Measurements from ENCODE around the gene ZNF367.
A peak's percentile ranks its signal among the peaks of the same experiment; 100 is the strongest.

ZNF367 gene

GRCh38 chr9:96418083-96418919, at the start of gene ZNF367:
TSS of gene ZNF367 (minus strand) at chr9:96418370. CDS start at chr9:96418032, 338 bp downstream.
- no peak within 1 kb of the TSS for H3K27ac ChIP-seq (ENCODE audit: low read length)
- H3K27me3 ChIP-seq (ENCODE audit: control insufficient read depth, insufficient read depth, low read length) = no peaks in the 10 kb centered on the region
- H3K4me3 ChIP-seq (ENCODE audit: low read length) = peak within 1 kb of the TSS; percentile 83
- no peaks in the 10 kb centered on the region for H3K9me3 ChIP-seq (ENCODE audit: control insufficient read depth, insufficient read depth, low read length)
- no peaks in the 10 kb centered on the region for H3K36me3 ChIP-seq (ENCODE audit: control insufficient read depth, insufficient read depth, low read length)
- WGBS (ENCODE audit: insufficient coverage, insufficient read length) = no CpG with 5 or more reads among the region's 100 CpGs
- DNase-seq (ENCODE audit: low read depth, low spot score) = no peak
- H3K4me1 ChIP-seq (ENCODE audit: control insufficient read depth, insufficient read depth, low read length) = peaks cover 5% of the 10 kb centered on the region

GRCh38 chr9:96467784-96468183, 49.6 kb upstream of the ZNF367 start:
- no peak overlapping the region for H3K27ac ChIP-seq (ENCODE audit: low read length)
- H3K27me3 ChIP-seq (ENCODE audit: control insufficient read depth, insufficient read depth, low read length) = no peaks in the 10 kb centered on the region
- no CpG with 5 or more reads among the region's 5 CpGs for WGBS (ENCODE audit: insufficient coverage, insufficient read length)
- no peaks in the 10 kb centered on the region for H3K9me3 ChIP-seq (ENCODE audit: control insufficient read depth, insufficient read depth, low read length)
- H3K4me3 ChIP-seq (ENCODE audit: low read length) = no peak overlapping the region
- peaks cover 4% of the 10 kb centered on the region; the same call in 1 of the 2 replicates for H3K36me3 ChIP-seq (ENCODE audit: control insufficient read depth, insufficient read depth, low read length)
- no peak for DNase-seq (ENCODE audit: low read depth, low spot score)
- H3K4me1 ChIP-seq (ENCODE audit: control insufficient read depth, insufficient read depth, low read length) = 0 out of 2 replicates have a peak, but pooled peaks cover 2% of the 10 kb centered on the region

GRCh38 chr9:96464426-96464825, 46.3 kb upstream of the ZNF367 start:
- peaks cover 4% of the 10 kb centered on the region; the same call in 1 of the 2 replicates for H3K4me1 ChIP-seq (ENCODE audit: control insufficient read depth, insufficient read depth, low read length)
- H3K9me3 ChIP-seq (ENCODE audit: control insufficient read depth, insufficient read depth, low read length) = no peaks in the 10 kb centered on the region
- no peak overlapping the region for H3K27ac ChIP-seq (ENCODE audit: low read length)
- H3K4me3 ChIP-seq (ENCODE audit: low read length) = no peak overlapping the region
- WGBS (ENCODE audit: insufficient coverage, insufficient read length) = no CpG with 5 or more reads among the region's 6 CpGs
- no peaks in the 10 kb centered on the region for H3K36me3 ChIP-seq (ENCODE audit: control insufficient read depth, insufficient read depth, low read length)
- H3K27me3 ChIP-seq (ENCODE audit: control insufficient read depth, insufficient read depth, low read length) = no peaks in the 10 kb centered on the region
- DNase-seq (ENCODE audit: low read depth, low spot score) = no peak

- no peaks in the 10 kb centered on the region for H3K27me3 ChIP-seq (ENCODE audit: control insufficient read depth, insufficient read depth, low read length)
- no peak for DNase-seq (ENCODE audit: low read depth, low spot score)
- peaks cover 4% of the 10 kb centered on the region; the same call in 1 of the 2 replicates for H3K4me1 ChIP-seq (ENCODE audit: control insufficient read depth, insufficient read depth, low read length)
- H3K9me3 ChIP-seq (ENCODE audit: control insufficient read depth, insufficient read depth, low read length) = no peaks in the 10 kb centered on the region
- no peak overlapping the region for H3K27ac ChIP-seq (ENCODE audit: low read length)
- no peaks in the 10 kb centered on the region for H3K36me3 ChIP-seq (ENCODE audit: control insufficient read depth, insufficient read depth, low read length)
- H3K4me3 ChIP-seq (ENCODE audit: low read length) = no peak overlapping the region
- WGBS (ENCODE audit: insufficient coverage, insufficient read length) = no CpG with 5 or more reads among the region's 6 CpGs
Observed at GRCh38 chr9:96462541-96462940, 44.4 kb upstream of the ZNF367 start.

- Histone ChIP-seq H3K36me3 (ENCODE audit: control insufficient read depth, insufficient read depth, low read length) (no peaks in the 10 kb centered on the region), H3K9me3 (ENCODE audit: control insufficient read depth, insufficient read depth, low read length) (no peaks in the 10 kb centered on the region), H3K27ac (ENCODE audit: low read length) (no peak overlapping the region), H3K27me3 (ENCODE audit: control insufficient read depth, insufficient read depth, low read length) (no peaks in the 10 kb centered on the region), H3K4me3 (ENCODE audit: low read length) (no peak overlapping the region), H3K4me1 (ENCODE audit: control insufficient read depth, insufficient read depth, low read length) (peaks cover 4% of the 10 kb centered on the region; the same call in 1 of the 2 replicates)
- DNase-seq (ENCODE audit: low read depth, low spot score) = no peak
- WGBS (ENCODE audit: insufficient coverage, insufficient read length) = no CpG with 5 or more reads among the region's 8 CpGs
Observed at GRCh38 chr9:96461336-96461735, 43.2 kb upstream of the ZNF367 start.

GRCh38 chr9:96460882-96461281, 42.7 kb upstream of the ZNF367 start:
- H3K27ac ChIP-seq (ENCODE audit: low read length) = no peak overlapping the region
- DNase-seq (ENCODE audit: low read depth, low spot score) = no peak
- peaks cover 4% of the 10 kb centered on the region; the same call in 1 of the 2 replicates for H3K4me1 ChIP-seq (ENCODE audit: control insufficient read depth, insufficient read depth, low read length)
- no peaks in the 10 kb centered on the region for H3K27me3 ChIP-seq (ENCODE audit: control insufficient read depth, insufficient read depth, low read length)
- H3K4me3 ChIP-seq (ENCODE audit: low read length) = no peak overlapping the region
- no peaks in the 10 kb centered on the region for H3K36me3 ChIP-seq (ENCODE audit: control insufficient read depth, insufficient read depth, low read length)
- H3K9me3 ChIP-seq (ENCODE audit: control insufficient read depth, insufficient read depth, low read length) = no peaks in the 10 kb centered on the region

GRCh38 chr9:96460470-96460869, 42.3 kb upstream of the ZNF367 start:
- H3K4me3 ChIP-seq (ENCODE audit: low read length) = no peak overlapping the region

GRCh38 chr9:96459268-96460007, 41.3 kb upstream of the ZNF367 start:
- no CpG with 5 or more reads among the region's 7 CpGs for WGBS (ENCODE audit: insufficient coverage, insufficient read length)
- Histone ChIP-seq H3K27ac (ENCODE audit: low read length) (no peak overlapping the region), H3K4me3 (ENCODE audit: low read length) (no peak overlapping the region), H3K4me1 (ENCODE audit: control insufficient read depth, insufficient read depth, low read length) (peaks cover 4% of the 10 kb centered on the region; the same call in 1 of the 2 replicates), H3K27me3 (ENCODE audit: control insufficient read depth, insufficient read depth, low read length) (no peaks in the 10 kb centered on the region), H3K9me3 (ENCODE audit: control insufficient read depth, insufficient read depth, low read length) (no peaks in the 10 kb centered on the region), H3K36me3 (ENCODE audit: control insufficient read depth, insufficient read depth, low read length) (no peaks in the 10 kb centered on the region)
- DNase-seq (ENCODE audit: low read depth, low spot score) = no peak

More at GRCh38 chr9:96460470-96460869, 42.3 kb upstream of the ZNF367 start:
- no CpG with 5 or more reads among the region's 5 CpGs for WGBS (ENCODE audit: insufficient coverage, insufficient read length)
- Histone ChIP-seq H3K36me3 (ENCODE audit: control insufficient read depth, insufficient read depth, low read length) (no peaks in the 10 kb centered on the region), H3K4me1 (ENCODE audit: control insufficient read depth, insufficient read depth, low read length) (peaks cover 4% of the 10 kb centered on the region; the same call in 1 of the 2 replicates), H3K27me3 (ENCODE audit: control insufficient read depth, insufficient read depth, low read length) (no peaks in the 10 kb centered on the region), H3K27ac (ENCODE audit: low read length) (no peak overlapping the region), H3K9me3 (ENCODE audit: control insufficient read depth, insufficient read depth, low read length) (no peaks in the 10 kb centered on the region)
- no peak for DNase-seq (ENCODE audit: low read depth, low spot score)

GRCh38 chr9:96458226-96458625, 40.1 kb upstream of the ZNF367 start:
- peaks cover 2% of the 10 kb centered on the region; the same call in 1 of the 2 replicates for H3K4me1 ChIP-seq (ENCODE audit: control insufficient read depth, insufficient read depth, low read length)
- H3K36me3 ChIP-seq (ENCODE audit: control insufficient read depth, insufficient read depth, low read length) = no peaks in the 10 kb centered on the region
- no peak for DNase-seq (ENCODE audit: low read depth, low spot score)
- no peak overlapping the region for H3K27ac ChIP-seq (ENCODE audit: low read length)
- no peak overlapping the region for H3K4me3 ChIP-seq (ENCODE audit: low read length)
- H3K9me3 ChIP-seq (ENCODE audit: control insufficient read depth, insufficient read depth, low read length) = no peaks in the 10 kb centered on the region
- no CpG with 5 or more reads among the region's 8 CpGs for WGBS (ENCODE audit: insufficient coverage, insufficient read length)
- no peaks in the 10 kb centered on the region for H3K27me3 ChIP-seq (ENCODE audit: control insufficient read depth, insufficient read depth, low read length)

GRCh38 chr9:96457266-96457665, 39.1 kb upstream of the ZNF367 start:
- Histone ChIP-seq H3K4me3 (ENCODE audit: low read length) (no peak overlapping the region), H3K27ac (ENCODE audit: low read length) (no peak overlapping the region), H3K4me1 (ENCODE audit: control insufficient read depth, insufficient read depth, low read length) (peaks cover 2% of the 10 kb centered on the region; the same call in 1 of the 2 replicates), H3K9me3 (ENCODE audit: control insufficient read depth, insufficient read depth, low read length) (no peaks in the 10 kb centered on the region), H3K27me3 (ENCODE audit: control insufficient read depth, insufficient read depth, low read length) (no peaks in the 10 kb centered on the region), H3K36me3 (ENCODE audit: control insufficient read depth, insufficient read depth, low read length) (no peaks in the 10 kb centered on the region)
- no CpG with 5 or more reads among the region's 4 CpGs for WGBS (ENCODE audit: insufficient coverage, insufficient read length)
- no peak for DNase-seq (ENCODE audit: low read depth, low spot score)
